ENCODE results near the gene COMT.

COMT gene

GRCh38 chr22:19984201-19984753, 42.7 kb downstream of the COMT start:
- peak in 1 of 2 experiments; percentile 49 for DNase-seq

- no peak for DNase-seq
Observed at GRCh38 chr22:19984851-19985811, 43.6 kb downstream of the COMT start.

DNA sequence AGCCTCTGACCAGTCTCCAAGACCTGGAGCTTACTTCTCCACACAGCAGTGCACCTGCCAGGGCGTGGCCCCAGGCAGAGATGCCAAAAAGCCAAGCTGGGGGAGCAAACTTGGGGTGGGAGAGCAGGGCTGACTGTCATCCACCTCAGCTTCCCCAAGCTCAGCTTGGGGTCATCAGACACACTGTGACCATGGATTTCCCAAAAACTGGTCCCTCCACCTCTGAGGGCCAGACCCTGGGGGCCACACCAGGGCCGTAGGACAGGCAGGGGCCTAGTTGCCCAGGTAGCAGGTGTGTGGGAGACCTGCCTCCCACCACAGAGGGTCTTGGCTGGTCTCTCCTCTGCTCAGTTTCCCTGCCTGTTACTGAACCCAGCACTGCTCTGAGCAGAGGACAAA, 44.4 kb downstream of the COMT start:
- DNase-seq = no peak

GRCh38 chr22:19986410-19987341, 45.1 kb downstream of the COMT start:
- peak; percentile 63 to 66 for DNase-seq

DNA sequence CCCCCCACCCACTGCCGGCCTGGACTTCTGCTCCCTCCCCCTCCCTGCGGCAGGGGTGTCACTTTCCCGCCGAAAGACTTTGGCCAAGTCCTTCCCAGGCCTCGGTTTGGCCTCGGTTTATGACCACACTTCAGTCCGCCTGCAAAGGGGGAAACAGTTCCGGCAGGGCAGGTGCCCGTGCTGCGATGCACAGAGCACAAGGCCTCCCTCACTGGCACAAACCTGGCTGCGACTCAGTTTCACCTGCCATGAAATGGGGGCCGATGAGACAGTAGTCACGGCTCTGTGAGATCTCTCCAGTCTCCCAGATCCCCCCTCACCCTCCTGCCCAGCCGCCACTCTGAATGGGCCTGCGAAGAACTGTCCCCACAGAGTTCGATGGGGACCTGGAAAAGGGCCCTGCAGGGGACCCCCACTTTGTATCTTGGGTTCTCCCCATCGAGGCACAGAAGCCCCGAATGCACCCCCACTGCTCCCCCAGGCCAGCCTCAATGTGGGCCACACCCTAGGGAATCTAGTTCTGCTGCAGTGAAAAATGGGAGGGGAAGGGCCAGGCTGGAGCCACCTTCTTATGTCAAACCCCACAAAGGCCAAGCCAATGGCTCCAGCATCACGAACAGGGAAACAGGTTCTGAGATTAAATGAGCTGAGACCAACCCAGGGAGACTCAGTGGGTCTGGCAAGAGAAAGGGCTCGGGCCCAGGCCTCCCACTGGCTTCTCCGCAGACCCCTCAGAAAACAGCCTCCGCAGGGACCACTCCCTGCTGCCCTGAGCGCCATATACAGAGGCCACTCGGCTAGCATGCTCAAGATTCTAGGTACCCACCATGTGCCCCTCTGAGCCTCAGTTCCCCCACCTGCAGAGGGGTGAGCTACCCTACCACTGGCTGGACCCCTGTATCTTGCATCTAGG, 46.1 kb downstream of the COMT start:
- no peak for DNase-seq

DNA sequence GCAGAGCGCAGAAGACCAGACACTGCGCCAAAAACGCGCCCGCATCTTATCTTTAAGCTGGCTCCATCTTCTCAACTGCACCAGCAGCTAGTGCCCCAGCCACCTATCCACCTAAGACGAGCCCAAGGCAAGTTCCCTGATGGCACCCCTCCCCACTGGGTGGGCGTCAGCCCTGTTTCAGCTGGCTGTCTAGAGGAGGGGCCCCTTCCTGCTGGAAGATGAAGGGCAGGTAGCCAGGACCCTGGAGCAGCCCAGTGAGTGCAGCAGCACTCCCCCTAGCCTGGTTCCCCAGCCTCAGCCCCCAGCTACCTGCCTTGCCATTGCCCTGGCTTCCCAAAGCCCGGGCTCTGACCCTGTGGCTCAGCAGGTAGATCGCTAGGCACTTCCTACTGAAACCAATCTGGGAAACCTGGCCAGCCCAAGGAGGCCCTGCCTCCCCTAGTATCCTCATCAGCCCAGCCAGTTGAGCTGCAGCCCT, 46.8 kb downstream of the COMT start:
- DNase-seq = no peak

- no peak for DNase-seq
Observed at GRCh38 chr22:19988965-19989724, 47.6 kb downstream of the COMT start.

GRCh38 chr22:19989725-19990067, 48.1 kb downstream of the COMT start:
- no peak for DNase-seq

- no peak for DNase-seq
Observed at GRCh38 chr22:19990188-19990587, 48.6 kb downstream of the COMT start.

DNA sequence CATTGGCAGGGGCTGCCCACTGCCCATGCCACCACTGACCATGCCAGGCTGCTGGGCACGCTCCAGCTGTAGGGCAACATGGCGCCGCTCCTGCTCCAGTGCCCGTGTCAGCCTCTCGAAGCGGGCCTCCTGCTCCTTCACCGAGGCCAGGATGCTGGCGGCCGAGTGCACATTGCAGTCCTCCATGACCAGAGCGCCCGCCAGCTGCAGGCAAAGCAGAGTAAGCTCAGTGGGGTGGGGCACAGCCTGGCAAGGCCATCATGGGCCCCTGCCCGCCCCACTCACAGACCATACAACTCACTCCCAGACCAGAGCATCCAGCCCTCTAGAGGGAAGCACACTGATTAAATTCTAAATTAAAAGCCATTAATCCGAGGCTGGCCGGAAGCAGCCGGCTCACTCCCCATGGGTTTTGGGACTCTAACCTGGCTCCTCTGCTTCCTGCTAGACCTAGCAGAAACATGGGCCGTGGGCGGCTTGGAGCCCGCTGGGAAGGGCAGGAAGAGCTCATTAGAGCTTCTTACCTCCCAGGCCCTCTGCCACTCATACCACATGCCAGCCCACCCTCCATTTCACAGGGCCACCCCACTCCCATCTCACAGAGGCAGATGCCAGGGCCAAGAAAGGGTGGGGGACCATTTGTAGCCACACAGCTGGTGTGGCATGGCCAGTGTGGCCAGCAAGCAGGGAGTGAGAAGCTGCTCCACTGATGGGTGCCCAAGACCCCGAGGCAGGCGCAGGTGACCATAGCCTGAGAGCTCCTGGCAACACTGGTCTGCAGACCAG, 49.2 kb downstream of the COMT start:
- no peak for DNase-seq

GRCh38 chr22:19991395-19991644, 49.7 kb downstream of the COMT start:
- no peak for DNase-seq

- DNase-seq = no peak
Observed at GRCh38 chr22:19991645-19992451, 50.3 kb downstream of the COMT start.

- no peak for DNase-seq
Observed at GRCh38 chr22:19992481-19992911, 50.9 kb downstream of the COMT start.

- DNase-seq = no peak
Observed at GRCh38 chr22:19992921-19993355, 51.4 kb downstream of the COMT start.

DNA sequence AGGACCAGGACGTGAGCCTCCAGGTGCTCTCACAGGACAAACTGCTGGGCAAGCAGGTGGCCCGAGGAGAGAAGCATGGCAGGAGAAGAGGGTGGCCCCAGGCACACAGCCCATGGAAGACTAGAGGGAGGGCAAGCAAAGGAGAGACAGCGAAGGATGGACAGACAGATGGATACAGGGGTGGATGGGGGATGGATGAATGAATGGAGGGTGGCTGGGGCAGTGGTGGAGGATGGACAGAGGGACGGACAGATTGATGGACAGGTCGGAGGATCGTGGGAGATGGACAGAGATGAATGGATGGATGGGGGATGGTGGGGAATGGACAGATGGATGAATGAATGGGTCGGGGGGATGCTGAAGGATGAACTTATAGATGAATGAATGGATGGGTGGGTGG, 52.4 kb downstream of the COMT start:
- no peak for DNase-seq

- DNase-seq = no peak
Observed at GRCh38 chr22:19994851-19995610, 53.5 kb downstream of the COMT start.

DNA sequence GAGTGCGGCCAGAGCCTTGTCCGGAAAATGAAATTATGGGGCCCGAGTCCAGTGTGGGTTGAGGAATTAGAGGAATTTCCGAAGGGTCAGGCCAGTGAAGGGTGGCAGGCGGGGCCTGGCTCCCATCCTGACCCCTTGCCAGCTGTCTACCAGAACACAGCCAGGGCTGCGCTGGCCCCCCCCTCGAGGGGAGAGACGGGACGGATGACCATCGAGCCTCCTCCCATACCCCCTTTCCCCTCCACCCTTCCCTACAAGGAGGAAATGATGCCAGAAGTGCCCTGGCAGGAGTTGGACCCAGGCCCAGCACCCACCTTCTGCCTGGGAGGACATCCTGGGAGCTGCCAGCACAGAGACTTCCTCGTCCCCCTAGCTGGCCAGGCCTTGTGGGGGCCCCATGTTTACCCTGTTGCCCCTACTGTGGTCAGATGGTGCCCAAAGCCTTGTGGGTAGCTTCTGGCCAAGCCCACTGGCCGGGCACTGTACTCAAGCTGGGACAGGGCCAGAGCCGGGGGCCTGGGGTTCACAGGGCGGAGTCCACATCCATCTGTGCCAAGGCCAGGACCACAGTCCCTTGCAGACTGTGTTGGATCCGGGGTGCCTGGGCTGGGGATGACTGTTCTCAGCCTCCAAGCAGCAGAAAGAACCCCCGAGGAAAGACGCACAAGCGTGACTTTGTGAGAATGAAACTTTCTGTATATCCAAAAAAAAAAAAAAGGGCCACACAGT, 54.2 kb downstream of the COMT start:
- no peak for DNase-seq

GRCh38 chr22:19996694-19997384, 55.3 kb downstream of the COMT start:
- no peak for DNase-seq

Data from NCI-H2081 (cell line).